ENCODE results near the gene FGD5.

GRCh38 chr3:14836049-14836468, 17.3 kb downstream of the FGD5 start:
- no peak for TF ChIP-seq POLR2AphosphoS5 (IDR thresholded peaks at IDR 0.05; ENCODE audit: low read depth, low read length)
- TF ChIP-seq, protein P1, sequence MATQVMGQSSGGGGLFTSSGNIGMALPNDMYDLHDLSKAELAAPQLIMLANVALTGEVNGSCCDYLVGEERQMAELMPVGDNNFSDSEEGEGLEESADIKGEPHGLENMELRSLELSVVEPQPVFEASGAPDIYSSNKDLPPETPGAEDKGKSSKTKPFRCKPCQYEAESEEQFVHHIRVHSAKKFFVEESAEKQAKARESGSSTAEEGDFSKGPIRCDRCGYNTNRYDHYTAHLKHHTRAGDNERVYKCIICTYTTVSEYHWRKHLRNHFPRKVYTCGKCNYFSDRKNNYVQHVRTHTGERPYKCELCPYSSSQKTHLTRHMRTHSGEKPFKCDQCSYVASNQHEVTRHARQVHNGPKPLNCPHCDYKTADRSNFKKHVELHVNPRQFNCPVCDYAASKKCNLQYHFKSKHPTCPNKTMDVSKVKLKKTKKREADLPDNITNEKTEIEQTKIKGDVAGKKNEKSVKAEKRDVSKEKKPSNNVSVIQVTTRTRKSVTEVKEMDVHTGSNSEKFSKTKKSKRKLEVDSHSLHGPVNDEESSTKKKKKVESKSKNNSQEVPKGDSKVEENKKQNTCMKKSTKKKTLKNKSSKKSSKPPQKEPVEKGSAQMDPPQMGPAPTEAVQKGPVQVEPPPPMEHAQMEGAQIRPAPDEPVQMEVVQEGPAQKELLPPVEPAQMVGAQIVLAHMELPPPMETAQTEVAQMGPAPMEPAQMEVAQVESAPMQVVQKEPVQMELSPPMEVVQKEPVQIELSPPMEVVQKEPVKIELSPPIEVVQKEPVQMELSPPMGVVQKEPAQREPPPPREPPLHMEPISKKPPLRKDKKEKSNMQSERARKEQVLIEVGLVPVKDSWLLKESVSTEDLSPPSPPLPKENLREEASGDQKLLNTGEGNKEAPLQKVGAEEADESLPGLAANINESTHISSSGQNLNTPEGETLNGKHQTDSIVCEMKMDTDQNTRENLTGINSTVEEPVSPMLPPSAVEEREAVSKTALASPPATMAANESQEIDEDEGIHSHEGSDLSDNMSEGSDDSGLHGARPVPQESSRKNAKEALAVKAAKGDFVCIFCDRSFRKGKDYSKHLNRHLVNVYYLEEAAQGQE (IDR thresholded peaks at IDR 0.05; ENCODE audit: insufficient read depth in 1 of 2, low read depth in 2 of 2, low read length in 2 of 2) = no peak

Measured in PFSK-1 (cell line).